Measurements from ENCODE around the gene ZNF207. TPM values are rescaled to one million over a fixed set of nuclear protein-coding genes. Genes with fewer than 3 reads are reported as not detected.

The ZNF207 gene
- total and polyA plus RNA-seq, 10 of the 15 experiments (the other 5 are each of a cell fraction or from before 2014, with no cell fraction given): 156 to 348 (median 205) TPM

- TF ChIP-seq BCLAF1 (IDR thresholded peaks at IDR 0.05) (no peak), RAD51 (IDR thresholded peaks at IDR 0.05) (no peak), CBX5 (IDR thresholded peaks at IDR 0.05; ENCODE audit: low read depth) (no peak), CREM (IDR thresholded peaks at IDR 0.05; ENCODE audit: low read depth) (no peak), POLR2AphosphoS2 (IDR thresholded peaks at IDR 0.05; ENCODE audit: low read depth, low read length) (no peak), ETV6 (conservative IDR thresholded peaks at IDR 0.05 in 1 of 2, IDR thresholded peaks at IDR 0.05 in 1 of 2; ENCODE audit: borderline replicate concordance in 1 of 2, low read depth in 1 of 2) (no peak), MEF2A (IDR thresholded peaks at IDR 0.05; ENCODE audit: insufficient read depth, low read depth, low read length) (no peak), ZBED1 (IDR thresholded peaks at IDR 0.05; ENCODE audit: borderline replicate concordance) (no peak)
Observed at GRCh38 chr17:32335046-32335445, 14.9 kb upstream of the ZNF207 start (continued).

- ChIA-PET RAD21 (ENCODE audit: unreplicated experiment) (no interaction called here), CTCF (interaction anchor here (1.5 to 9.3 kb wide), 2 partner anchors 12 to 16 kb away, joined by 4 to 54 read pairs; no protein-coding TSS in a partner anchor), SMC1A (ENCODE audit: uncharacterized antibody, unreplicated experiment) (no interaction called here), POLR2A (no interaction called here)
- Histone ChIP-seq H3K79me2 (ENCODE audit: control insufficient read depth, insufficient read depth, low read length) (no peaks in the 10 kb centered on the region), H3K36me3 (ENCODE audit: control insufficient read depth in 2 of 2, insufficient read depth in 2 of 2, low read length in 1 of 2) (peaks cover 0 to 2% of the 10 kb centered on the region in 2 experiments; a peak in 2 of 4 replicates), H3K4me3 (no peak overlapping the region), H3K27me3 (replicated peaks in 1 of 2; ENCODE audit: control insufficient read depth in 2 of 2, insufficient read depth in 2 of 2, low read length in 1 of 2) (no peaks in the 10 kb centered on the region), H3K4me1 (ENCODE audit: control insufficient read depth, insufficient read depth, low read length) (no peaks in the 10 kb centered on the region), H3K9me3 (replicated peaks; ENCODE audit: control insufficient read depth, insufficient read depth, low read length) (no peaks in the 10 kb centered on the region), H2AFZ (ENCODE audit: control insufficient read depth, low read depth, low read length) (no peak overlapping the region), H3K27ac (ENCODE audit: control insufficient read depth, insufficient read depth) (no peak overlapping the region), H3K4me2 (ENCODE audit: control insufficient read depth, insufficient read depth) (no peak overlapping the region), H3K9ac (ENCODE audit: control insufficient read depth, insufficient read depth, low read length) (no peak overlapping the region), H4K20me1 (ENCODE audit: control insufficient read depth, insufficient read depth) (no peaks in the 10 kb centered on the region)
- intact Hi-C loops (cut with micrococcal nuclease; ENCODE audit: unreplicated experiment) (no loop called here), in situ Hi-C loops (cut with MboI) (no loop called here)
- DNase-seq (ENCODE audit: low read depth, low spot score) (no peak), FAIRE-seq (no peak), ATAC-seq (no peak)
- no TSS peak for BruUV-seq (replicated peaks)
- 96% methylated on average over 4 of the region's 4 CpGs for WGBS (ENCODE audit: insufficient coverage, insufficient replicate concordance, low lambda C conversion rate, missing lambda C conversion rate)
- no peak for TF ChIP-seq ZBTB11 (CRISPR knock-in tag; IDR thresholded peaks at IDR 0.05)
- no peak for TF ChIP-seq MEF2B (IDR thresholded peaks at IDR 0.05; ENCODE audit: partially characterized antibody, poor library complexity, severe bottlenecking)
- TF ChIP-seq MYB (IDR thresholded peaks at IDR 0.05; ENCODE audit: borderline replicate concordance, low read depth, low read length): no peak
- no peak for TF ChIP-seq RAD51 (IDR thresholded peaks at IDR 0.05)
- no peak for TF ChIP-seq PRDM15 (CRISPR knock-in tag; IDR thresholded peaks at IDR 0.05)
- TF ChIP-seq NFYA (IDR thresholded peaks at IDR 0.05; ENCODE audit: borderline replicate concordance, low read depth, low read length): no peak
Observed at GRCh38 chr17:32335687-32336086, 14.3 kb upstream of the ZNF207 start.
